B cell (primary cell): ENCODE measurements around the gene CLEC4A. TPM values are rescaled to one million over a fixed set of nuclear protein-coding genes. Genes with fewer than 3 reads are reported as not detected.
A peak's percentile ranks its signal among the peaks of the same experiment; 100 is the strongest.
"Not testable (repeated sequence)": the region's sequence is repeated elsewhere in the genome, so short reads cannot be mapped to it uniquely, and the experiment has no call there.

Experiments used
- ATAC-seq: fragments of 200-7000 bp; cut with Tn5 transposase; one replicate; pipeline ENCODE4 v1.10.0; 2021; ENCODE audit warnings: low read depth, mild to moderate bottlenecking, moderate number of reproducible peaks, moderate library complexity
- CTCF ChIA-PET: fragments of 350-600 bp; sonication (Branson Sonifier 250); formaldehyde crosslinking; loops from one replicate; lab custom pipeline; 2021; ENCODE audit warnings: antibody characterized with exemption, inconsistent platforms; lab: Charles Lee
- POLR2A ChIA-PET: fragments of 350-600 bp; sonication (Branson Sonifier 250); formaldehyde crosslinking; loops from one replicate; lab custom pipeline; 2021; ENCODE audit warnings: antibody characterized with exemption; lab: Charles Lee
- DNase-seq: peaks from one replicate; pipeline ENCODE4 v3.0.0; 2013
- H2AFZ ChIP-seq: 2 replicates; pipeline ENCODE4 v1.6.1; 2012; ENCODE audit warnings: mild to moderate bottlenecking, low read depth, low read length; ENCODE audit not compliant: insufficient read depth, poor library complexity, severe bottlenecking
- H3K27ac ChIP-seq, 2 donors: 1 replicate in 1 of 2; 2 replicates in 1 of 2; pipeline ENCODE4 v1.5.1; 2012 to 2013; ENCODE audit warnings: low read length in 2 of 2, mild to moderate bottlenecking in 2 of 2, moderate library complexity in 1 of 2
- H3K27me3 ChIP-seq, 4 experiments: fragments of 200-600 bp in 1 of 4; sonication (generic) in 1 of 4; replicated peaks in 1 of 4; 1 replicate in 2 of 4; 2 replicates in 2 of 4; pipeline versions ENCODE4 v1.6.1 to v1.7.0; 2013 to 2016; ENCODE audit warnings: low read length in 3 of 4, mild to moderate bottlenecking in 2 of 4, mixed read lengths in 1 of 4, moderate library complexity in 1 of 4; ENCODE audit not compliant: insufficient read depth in 4 of 4, control insufficient read depth in 3 of 4; ENCODE audit errors: control extremely low read depth in 1 of 4
- H3K36me3 ChIP-seq, 2 experiments: replicated peaks in 1 of 2; 1 replicate in 1 of 2; 2 replicates in 1 of 2; pipeline versions ENCODE4 v1.6.1 to v1.7.1; 2013; ENCODE audit warnings: low read length in 1 of 2; ENCODE audit not compliant: insufficient read depth in 2 of 2, control insufficient read depth in 1 of 2; ENCODE audit errors: control extremely low read depth in 1 of 2, extremely low read depth in 1 of 2
- H3K4me1 ChIP-seq, 2 donors: fragments of 200-600 bp in 1 of 2; sonication (generic) in 1 of 2; 1 replicate in 1 of 2; 2 replicates in 1 of 2; pipeline versions ENCODE4 v1.5.1 to v1.6.1; 2013 to 2017; ENCODE audit warnings: low read length in 2 of 2; ENCODE audit not compliant: control insufficient read depth in 2 of 2, insufficient read depth in 2 of 2
- H3K4me2 ChIP-seq: replicated peaks from 2 replicates; pipeline ENCODE3; 2012; ENCODE audit warnings: mild to moderate bottlenecking, low read depth, low read length; ENCODE audit not compliant: poor library complexity, severe bottlenecking
- H3K4me3 ChIP-seq, 5 experiments: fragments of 200-600 bp in 1 of 5; sonication (generic) in 1 of 5; 1 replicate in 3 of 5; 2 replicates in 2 of 5; pipeline versions ENCODE4 v1.5.1 to v1.7.0; 2011 to 2016; ENCODE audit warnings: low read length in 4 of 5, mild to moderate bottlenecking in 4 of 5, low read depth in 2 of 5, control low read depth in 1 of 5, moderate library complexity in 1 of 5; ENCODE audit not compliant: insufficient read depth in 1 of 5; ENCODE audit errors: control extremely low read depth in 1 of 5, extremely low read depth in 1 of 5
- H3K79me2 ChIP-seq: fragments of 200-600 bp; sonication (generic); one replicate; pipeline ENCODE4 v1.6.0; 2016; ENCODE audit warnings: low read length; ENCODE audit not compliant: control insufficient read depth, insufficient read depth
- H3K9ac ChIP-seq: fragments of 200-600 bp; sonication (generic); 2 replicates; pipeline ENCODE4 v1.6.1; 2017; ENCODE audit warnings: mild to moderate bottlenecking, low read length, moderate library complexity
- H3K9me3 ChIP-seq, 3 donors: one replicate each; pipeline versions ENCODE4 v1.6.1 to v1.7.1; 2013; ENCODE audit warnings: low read length in 2 of 3; ENCODE audit not compliant: control insufficient read depth in 2 of 3, insufficient read depth in 1 of 3; ENCODE audit errors: control extremely low read depth in 1 of 3
- H4K20me1 ChIP-seq: 2 replicates; pipeline ENCODE4 v1.6.0; 2012; ENCODE audit warnings: mild to moderate bottlenecking, low read length; ENCODE audit not compliant: insufficient read depth, control insufficient read depth, poor library complexity, severe bottlenecking
- H3K27ac Mint-ChIP-seq: one replicate; pipeline ENCODE4 v1.8.0; 2021; ENCODE audit warnings: mixed read lengths
- H3K27me3 Mint-ChIP-seq: one replicate; pipeline ENCODE4 v1.8.0; 2021; ENCODE audit warnings: mixed read lengths
- H3K4me1 Mint-ChIP-seq: one replicate; pipeline ENCODE4 v1.8.0; 2021; ENCODE audit warnings: mixed read lengths
- H3K4me3 Mint-ChIP-seq: one replicate; pipeline ENCODE4 v1.8.0; 2021; ENCODE audit warnings: mixed read lengths
- H3K9me3 Mint-ChIP-seq: one replicate; pipeline ENCODE4 v1.8.0; 2022; ENCODE audit warnings: mixed read lengths; ENCODE audit not compliant: insufficient read depth
- whole genome bisulfite sequencing: methylation state at CpG from one replicate; pipeline ENCODE4 v1.1.5; 2013; ENCODE audit warnings: missing lambda C conversion rate; ENCODE audit not compliant: insufficient coverage; 5-methylcytosine and 5-hydroxymethylcytosine counted together
- intact Hi-C: fragments of 100-400 bp; cut with micrococcal nuclease; formaldehyde crosslinking; loops from one replicate; pipeline ENCODE4 v1.10.0; 2022
- polyA plus RNA-seq: library from polyadenylated mRNA; depleted of rRNA; stranded (reverse); fragments of >200 nt; gene quantifications from 2 replicates; pipeline ENCODE4 v1.2.3, GENCODE V29; 2012
- total RNA-seq, 2 donors: library from RNA; stranded (reverse); fragments of 120-200 nt in 1 of 2; gene quantifications; 1 replicate in 1 of 2; 2 replicates in 1 of 2; pipeline versions ENCODE4 v1.2.3 to v1.2.4, GENCODE V29; 2013 to 2022
- TF ChIP-seq, protein P1 (sequence below): fragments of 200-600 bp; IDR thresholded peaks from one replicate; pipeline ENCODE4 v1.8.0; 2022; ENCODE audit warnings: antibody characterized with exemption, mild to moderate bottlenecking

Gene CLEC4A
- total and polyA plus RNA-seq, 2 donors (not counting 1 experiment from before 2014, with no cell fraction given), result 1.6 to 6.1 TPM

DNA sequence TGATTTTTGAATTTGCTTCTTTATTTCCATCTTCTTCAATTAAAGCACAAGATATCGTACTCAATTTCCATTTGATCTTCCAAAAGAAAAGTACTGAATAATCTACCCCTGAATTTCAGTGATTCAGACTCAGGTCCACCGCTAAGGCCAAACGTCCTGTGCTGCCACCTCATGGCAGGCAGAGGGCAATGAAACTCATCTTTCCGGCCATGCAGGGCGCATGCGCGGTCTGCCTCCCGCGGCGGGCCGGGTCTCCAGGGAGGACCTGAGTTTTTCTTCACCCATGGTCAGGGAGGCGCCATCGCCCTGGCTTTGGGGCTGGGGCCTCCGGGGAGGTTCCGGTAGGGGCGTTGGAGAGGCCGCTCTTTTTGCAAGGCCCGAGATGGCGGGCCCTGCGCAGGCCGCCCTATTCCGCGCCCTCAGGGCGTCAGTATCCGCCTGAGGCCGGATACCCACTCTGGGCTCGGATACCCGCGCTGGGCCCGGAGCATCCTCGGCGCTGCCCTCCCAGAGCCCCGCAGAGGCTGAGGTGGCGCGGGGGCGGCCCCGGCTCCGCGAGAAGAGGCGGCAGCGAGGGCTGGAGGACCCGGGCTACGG lies 56.7 kb downstream of the CLEC4A start:
- Histone ChIP-seq H3K4me3 (peak overlapping the region in 4 of 5 experiments; percentile 56 to 66 (median 62)), H3K9ac (peak overlapping the region; percentile 68), H3K27ac (peak overlapping the region; percentile 63 to 64), H2AFZ (peak overlapping the region; percentile 62), H3K4me2 (peak overlapping the region; percentile 60)
- DNase-seq (peak; percentile 83), ATAC-seq (peak; percentile 70)
- H3K79me2 ChIP-seq, H3K4me1 ChIP-seq, H3K27me3 Mint-ChIP-seq, H4K20me1 ChIP-seq, H3K36me3 ChIP-seq, CTCF ChIA-PET, H3K27me3 ChIP-seq, H3K9me3 Mint-ChIP-seq, POLR2A ChIA-PET, H3K9me3 ChIP-seq: not testable (repeated sequence)
- intact Hi-C loops, result loop anchor here (10.0 kb wide), 1 partner anchor 75 kb away; no protein-coding TSS in a partner anchor
- Mint-ChIP-seq H3K27ac (peak overlapping the region; percentile 81), H3K4me1 (peaks cover 14% of the 10 kb centered on the region), H3K4me3 (peak overlapping the region; percentile 86)
- TF ChIP-seq, protein P1, sequence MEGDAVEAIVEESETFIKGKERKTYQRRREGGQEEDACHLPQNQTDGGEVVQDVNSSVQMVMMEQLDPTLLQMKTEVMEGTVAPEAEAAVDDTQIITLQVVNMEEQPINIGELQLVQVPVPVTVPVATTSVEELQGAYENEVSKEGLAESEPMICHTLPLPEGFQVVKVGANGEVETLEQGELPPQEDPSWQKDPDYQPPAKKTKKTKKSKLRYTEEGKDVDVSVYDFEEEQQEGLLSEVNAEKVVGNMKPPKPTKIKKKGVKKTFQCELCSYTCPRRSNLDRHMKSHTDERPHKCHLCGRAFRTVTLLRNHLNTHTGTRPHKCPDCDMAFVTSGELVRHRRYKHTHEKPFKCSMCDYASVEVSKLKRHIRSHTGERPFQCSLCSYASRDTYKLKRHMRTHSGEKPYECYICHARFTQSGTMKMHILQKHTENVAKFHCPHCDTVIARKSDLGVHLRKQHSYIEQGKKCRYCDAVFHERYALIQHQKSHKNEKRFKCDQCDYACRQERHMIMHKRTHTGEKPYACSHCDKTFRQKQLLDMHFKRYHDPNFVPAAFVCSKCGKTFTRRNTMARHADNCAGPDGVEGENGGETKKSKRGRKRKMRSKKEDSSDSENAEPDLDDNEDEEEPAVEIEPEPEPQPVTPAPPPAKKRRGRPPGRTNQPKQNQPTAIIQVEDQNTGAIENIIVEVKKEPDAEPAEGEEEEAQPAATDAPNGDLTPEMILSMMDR, result peak; percentile 74
- WGBS, result under 1% methylated on average over 26 of the region's 43 CpGs

DNA sequence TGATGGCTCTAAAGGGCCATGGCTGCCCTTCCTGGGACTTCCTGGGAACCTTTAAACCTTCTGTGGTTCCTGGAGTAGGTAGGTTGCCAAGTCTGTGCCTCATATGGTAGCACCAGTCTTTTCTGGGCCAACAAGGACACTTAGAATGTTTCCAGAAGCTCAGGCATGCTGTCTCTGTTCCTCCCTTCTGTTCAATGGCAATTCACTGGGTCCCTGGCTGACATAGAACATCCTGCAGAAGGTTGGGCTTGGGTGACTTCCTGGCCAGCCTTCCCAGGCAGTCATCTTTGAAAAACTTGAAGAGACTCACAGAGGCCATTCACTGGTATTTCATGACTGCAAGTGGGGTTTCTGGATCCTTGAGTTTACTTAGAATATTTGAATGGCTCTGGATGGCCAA lies 57.9 kb downstream of the CLEC4A start:
- DNase-seq, H2AFZ ChIP-seq, intact Hi-C loops, H3K9me3 ChIP-seq, H3K27me3 Mint-ChIP-seq, ATAC-seq, H3K27me3 ChIP-seq, H3K4me2 ChIP-seq, H3K9me3 Mint-ChIP-seq, H3K27ac ChIP-seq, H4K20me1 ChIP-seq, CTCF ChIA-PET, H3K36me3 ChIP-seq, H3K79me2 ChIP-seq, H3K27ac Mint-ChIP-seq, H3K9ac ChIP-seq, H3K4me3 ChIP-seq, H3K4me1 ChIP-seq: not testable (repeated sequence)
- Mint-ChIP-seq H3K4me3 (peak overlapping the region; percentile 74), H3K4me1 (peaks cover 14% of the 10 kb centered on the region)
- POLR2A ChIA-PET, result interaction anchor here (0.6 to 0.8 kb wide), 2 partner anchors 58 to 210 kb away, joined by 3 to 4 read pairs; partner anchors contain the start of gene CLEC4A

DNA sequence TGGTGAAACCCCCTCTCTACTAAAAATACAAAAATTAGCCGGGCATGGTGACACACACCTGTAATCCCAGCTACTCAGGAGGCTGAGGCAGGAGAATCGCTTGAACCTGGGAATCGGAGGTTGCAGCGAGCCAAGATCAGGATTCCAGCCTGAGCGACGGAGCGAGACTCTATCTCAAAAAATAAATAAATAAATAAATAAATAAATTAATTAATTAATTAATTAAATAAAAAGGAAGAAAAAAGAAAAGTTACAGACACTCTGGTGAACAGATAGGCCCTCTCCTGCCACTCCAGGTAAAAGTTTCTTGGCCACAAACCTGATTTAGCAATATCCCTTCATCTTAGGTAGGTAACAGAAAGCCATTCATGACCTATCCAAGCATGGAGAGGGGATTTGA lies 59.5 kb downstream of the CLEC4A start:
- intact Hi-C loops, DNase-seq, H3K4me1 ChIP-seq, H3K9ac ChIP-seq, H3K9me3 ChIP-seq, H3K4me3 Mint-ChIP-seq, H3K4me2 ChIP-seq, H3K79me2 ChIP-seq, H2AFZ ChIP-seq, H3K27me3 Mint-ChIP-seq, H3K36me3 ChIP-seq, H3K9me3 Mint-ChIP-seq, H3K27ac Mint-ChIP-seq, H3K27me3 ChIP-seq, H4K20me1 ChIP-seq, ATAC-seq, H3K27ac ChIP-seq, CTCF ChIA-PET, POLR2A ChIA-PET, H3K4me3 ChIP-seq: not testable (repeated sequence)
- WGBS, result no CpG with 5 or more reads among the region's 7 CpGs
- peaks cover 14% of the 10 kb centered on the region for H3K4me1 Mint-ChIP-seq
